IMR-90 (cell line): ENCODE measurements around the gene DSCAML1. TPM values are rescaled to one million over a fixed set of nuclear protein-coding genes. Genes with fewer than 3 reads are reported as not detected.

Experiments used
- ATAC-seq: fragments of 200-7000 bp; cut with Tn5 transposase; 2 replicates; pipeline ENCODE4 v1.9.1; 2020; ENCODE audit warnings: low read depth, mild to moderate bottlenecking, moderate library complexity
- BruUV-seq: library from RNA; stranded (reverse); fragments of 400-500 nt; replicated peaks from 2 replicates; lab custom pipeline; 2021; lab: Mats Ljungman, UMichigan
- CTCF ChIA-PET: fragments of 300-600 bp; formaldehyde crosslinking; extraction: SDS; loops from one replicate; lab custom pipeline; 2021; ENCODE audit warnings: antibody characterized with exemption; lab: Yijun Ruan, JAX
- POLR2A ChIA-PET: fragments of 300-600 bp; sonication (Branson Sonifier 250); formaldehyde crosslinking; loops from one replicate; lab custom pipeline; 2022; ENCODE audit warnings: antibody characterized with exemption; ENCODE audit not compliant: unreplicated experiment; lab: Charles Lee
- DNase-seq: peaks from one replicate; pipeline ENCODE4 v3.0.0; 2013
- H2AFZ ChIP-seq: replicated peaks from 2 replicates; pipeline ENCODE3; 2013; ENCODE audit warnings: low read length, mild to moderate bottlenecking; ENCODE audit not compliant: poor library complexity
- H2AK5ac ChIP-seq: 2 replicates; pipeline ENCODE4 v1.6.1; 2013; ENCODE audit warnings: low read depth, low read length, inconsistent platforms
- H2AK9ac ChIP-seq: replicated peaks from 2 replicates; pipeline ENCODE3; 2013; ENCODE audit warnings: mild to moderate bottlenecking, low read depth, low read length, moderate library complexity; ENCODE audit not compliant: poor library complexity
- H2BK120ac ChIP-seq: 2 replicates; pipeline ENCODE4 v1.6.1; 2013; ENCODE audit warnings: low read depth, low read length, inconsistent platforms
- H2BK15ac ChIP-seq: 3 replicates; pipeline ENCODE4 v1.6.1; 2013; ENCODE audit warnings: low read depth, low read length, inconsistent platforms
- H2BK20ac ChIP-seq: 2 replicates; pipeline ENCODE4 v1.6.1; 2013; ENCODE audit warnings: low read depth, mild to moderate bottlenecking, inconsistent platforms, low read length, moderate library complexity
- H2BK5ac ChIP-seq: 2 replicates; pipeline ENCODE4 v1.6.1; 2013; ENCODE audit warnings: mild to moderate bottlenecking, low read depth, low read length, inconsistent platforms; ENCODE audit not compliant: poor library complexity, severe bottlenecking
- H3K14ac ChIP-seq: replicated peaks from 2 replicates; pipeline ENCODE4 v1.6.1; 2013; ENCODE audit warnings: low read depth, low read length, inconsistent platforms
- H3K18ac ChIP-seq: 2 replicates; pipeline ENCODE4 v1.6.1; 2013; ENCODE audit warnings: low read depth, low read length, control low read depth
- H3K23ac ChIP-seq: 2 replicates; pipeline ENCODE4 v1.6.1; 2013; ENCODE audit warnings: low read depth, low read length, inconsistent platforms
- H3K27ac ChIP-seq: 2 replicates; pipeline ENCODE4 v1.5.1; 2013; ENCODE audit warnings: mild to moderate bottlenecking, control low read depth, low read length; ENCODE audit not compliant: insufficient read depth
- H3K27me3 ChIP-seq: 2 replicates; pipeline ENCODE4 v1.6.1; 2013; ENCODE audit warnings: low read length; ENCODE audit not compliant: control insufficient read depth, insufficient read depth
- H3K36me3 ChIP-seq: 2 replicates; pipeline ENCODE4 v1.6.1; 2013; ENCODE audit warnings: low read length, mixed read lengths; ENCODE audit not compliant: control insufficient read depth, insufficient read depth
- H3K4ac ChIP-seq: 2 replicates; pipeline ENCODE4 v1.6.1; 2013; ENCODE audit warnings: low read depth, low read length, inconsistent platforms
- H3K4me1 ChIP-seq: 2 replicates; pipeline ENCODE4 v1.6.1; 2013; ENCODE audit warnings: low read length, mixed read lengths; ENCODE audit not compliant: control insufficient read depth, insufficient read depth
- H3K4me2 ChIP-seq: 2 replicates; pipeline ENCODE4 v1.6.1; 2013; ENCODE audit warnings: low read depth, mild to moderate bottlenecking, control low read depth, low read length, moderate library complexity
- H3K4me3 ChIP-seq: 2 replicates; pipeline ENCODE4 v1.5.1; 2013; ENCODE audit warnings: low read depth, mild to moderate bottlenecking, control low read depth, low read length, moderate library complexity; ENCODE audit not compliant: insufficient read depth
- H3K56ac ChIP-seq: 2 replicates; pipeline ENCODE4 v1.6.1; 2013; ENCODE audit warnings: low read length, inconsistent platforms; ENCODE audit not compliant: insufficient read depth; ENCODE audit errors: extremely low read depth
- H3K79me1 ChIP-seq, 2 experiments: 2 replicates each; pipeline ENCODE4 v1.6.1; 2013; ENCODE audit warnings: low read length in 2 of 2, inconsistent platforms in 1 of 2, low read depth in 1 of 2
- H3K9ac ChIP-seq: 2 replicates; pipeline ENCODE4 v1.6.1; 2013; ENCODE audit warnings: low read depth, low read length, control low read depth
- H3K9me1 ChIP-seq: 2 replicates; pipeline ENCODE4 v1.6.1; 2013; ENCODE audit warnings: low read length, inconsistent platforms; ENCODE audit not compliant: insufficient read depth
- H3K9me3 ChIP-seq: 2 replicates; pipeline ENCODE4 v1.6.1; 2013; ENCODE audit warnings: low read length; ENCODE audit not compliant: control insufficient read depth, insufficient read depth
- H4K20me1 ChIP-seq: 2 replicates; pipeline ENCODE4 v1.6.1; 2013; ENCODE audit warnings: low read length, inconsistent platforms; ENCODE audit not compliant: insufficient read depth
- H4K5ac ChIP-seq: 2 replicates; pipeline ENCODE4 v1.6.1; 2013; ENCODE audit warnings: mild to moderate bottlenecking, low read depth, low read length, control low read depth
- H4K8ac ChIP-seq, 2 experiments: 2 replicates each; pipeline ENCODE4 v1.6.1; 2013; ENCODE audit warnings: low read depth in 2 of 2, low read length in 2 of 2, control low read depth in 1 of 2, inconsistent platforms in 1 of 2
- H4K91ac ChIP-seq: 2 replicates; pipeline ENCODE4 v1.6.1; 2013; ENCODE audit warnings: low read depth, low read length, inconsistent platforms; ENCODE audit not compliant: insufficient read depth
- BHLHE40 ChIP-seq: fragments of 150-350 bp; IDR thresholded peaks from 2 replicates; pipeline ENCODE4 v1.6.1; 2016; ENCODE audit warnings: mild to moderate bottlenecking, low read depth, low read length
- CEBPB ChIP-seq: IDR thresholded peaks from 2 replicates; pipeline ENCODE4 v1.6.1; 2012; ENCODE audit warnings: low read depth, low read length, improper control_type of control experiment
- CHD1 ChIP-seq: IDR thresholded peaks from 2 replicates; pipeline ENCODE4 v1.6.1; 2012; ENCODE audit warnings: low read depth, low read length, improper control_type of control experiment
- MAFK ChIP-seq: IDR thresholded peaks from 2 replicates; pipeline ENCODE4 v1.6.1; 2012; ENCODE audit warnings: low read depth, low read length, improper control_type of control experiment
- MAZ ChIP-seq: IDR thresholded peaks from 2 replicates; pipeline ENCODE4 v1.6.1; 2012; ENCODE audit warnings: low read depth, mild to moderate bottlenecking, low read length, improper control_type of control experiment, moderate library complexity, borderline replicate concordance
- POLR2A ChIP-seq: IDR thresholded peaks from 2 replicates; pipeline ENCODE4 v1.6.1; 2012; ENCODE audit warnings: mild to moderate bottlenecking, low read depth, low read length
- RAD21 ChIP-seq: IDR thresholded peaks from 2 replicates; pipeline ENCODE4 v1.6.1; 2012; ENCODE audit warnings: low read length, improper control_type of control experiment
- SMC3 ChIP-seq: fragments of 150-350 bp; IDR thresholded peaks from 2 replicates; pipeline ENCODE4 v1.6.1; 2016; ENCODE audit warnings: low read depth, mild to moderate bottlenecking, antibody characterized with exemption, low read length, moderate library complexity
- WGBS, 2 experiments: methylation state at CpG; one replicate each; pipeline versions ENCODE4 v1.1.5 to v1.1.7; 2013; ENCODE audit warnings: missing lambda C conversion rate in 2 of 2; ENCODE audit not compliant: insufficient read length in 1 of 2; ENCODE audit errors: extremely low coverage in 2 of 2; 5-methylcytosine and 5-hydroxymethylcytosine counted together
- dilution Hi-C: fragments of 300-500 bp; cut with HindIII; formaldehyde crosslinking; loops from one replicate; pipeline ENCODE4 v1.14.3; 2018; ENCODE audit warnings: low sequenced_read_pairs; ENCODE audit not compliant: unreplicated experiment
- in situ Hi-C: fragments of 300-500 bp; cut with MboI; formaldehyde crosslinking; loops from 3 replicates; pipeline ENCODE4 v1.14.3; 2019; ENCODE audit warnings: low sequenced_read_pairs, inconsistent platforms, mixed read lengths
- intact Hi-C: fragments of 100-400 bp; cut with micrococcal nuclease; formaldehyde crosslinking; loops from 2 replicates; pipeline ENCODE4 v1.10.0; 2022
- polyA plus RNA-seq, 3 experiments: library from polyadenylated mRNA; depleted of rRNA; stranded (reverse); fragments of >200 nt; gene quantifications; 2 replicates each; pipeline ENCODE4 v1.2.3, GENCODE V29; 2012; ENCODE audit warnings: low replicate concordance in 1 of 3
- total RNA-seq: library from RNA; depleted of rRNA; stranded (reverse); fragments of >200 nt; gene quantifications from 2 replicates; pipeline ENCODE4 v1.2.3, GENCODE V29; 2012
- TF ChIP-seq, protein P1 (sequence below): fragments of 150-350 bp; IDR thresholded peaks from 2 replicates; pipeline ENCODE4 v1.6.1; 2017; ENCODE audit warnings: mild to moderate bottlenecking, antibody characterized with exemption, low read length, low read depth
- TF ChIP-seq, protein P2 (sequence below): conservative IDR thresholded peaks from 2 replicates; pipeline ENCODE4 v1.5.1; 2012; ENCODE audit warnings: mild to moderate bottlenecking, low read depth, low read length, improper control_type of control experiment

Gene DSCAML1
- total and polyA plus RNA-seq, 2 of the 4 experiments (the other 2 are of a cell fraction): not detected

DNA sequence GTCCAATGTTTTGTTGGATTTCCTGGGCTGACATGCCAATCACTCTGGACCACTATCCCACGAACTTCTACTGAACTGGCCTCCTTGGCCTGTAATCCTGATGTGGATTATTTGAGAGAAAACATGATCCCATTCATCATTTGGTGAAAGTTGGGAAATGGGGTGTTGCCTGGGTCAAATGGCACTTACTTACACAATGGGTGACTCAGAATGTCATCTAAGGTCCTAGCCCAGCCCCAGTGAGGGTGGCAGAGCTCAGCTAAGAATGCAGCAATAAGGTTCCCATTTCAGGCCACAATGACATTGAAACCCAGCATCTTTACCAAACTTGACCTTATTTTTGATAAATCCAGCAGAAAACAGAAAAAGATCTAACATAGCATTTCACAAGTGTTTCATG, 8.0 kb upstream of the DSCAML1 start:
- Histone ChIP-seq H2BK15ac (no peak overlapping the region), H2AK5ac (no peak overlapping the region), H3K4ac (no peak overlapping the region), H2BK5ac (no peak overlapping the region), H3K4me3 (no peak overlapping the region), H3K4me2 (no peak overlapping the region), H3K4me1 (no peaks in the 10 kb centered on the region), H3K9me3 (no peaks in the 10 kb centered on the region), H3K36me3 (no peaks in the 10 kb centered on the region), H3K27me3 (peaks cover 38% of the 10 kb centered on the region), H2BK20ac (no peak overlapping the region), H2AFZ (no peak overlapping the region), H2AK9ac (no peak overlapping the region), H3K27ac (no peak overlapping the region), H3K14ac (no peak overlapping the region), H4K8ac (no peak overlapping the region), H3K23ac (no peak overlapping the region), H4K5ac (no peak overlapping the region), H3K18ac (no peak overlapping the region), H2BK120ac (no peak overlapping the region), H4K20me1 (no peaks in the 10 kb centered on the region), H3K79me1 (no peaks in the 10 kb centered on the region), H4K91ac (no peak overlapping the region), H3K9ac (no peak overlapping the region), H3K9me1 (no peaks in the 10 kb centered on the region), H3K56ac (no peak overlapping the region)
- POLR2A ChIA-PET: no interaction called here
- CTCF ChIA-PET: interaction anchor here (0.7 kb wide), 1 partner anchor 142 kb away, joined by 3 read pairs; no protein-coding TSS in a partner anchor
- ATAC-seq (no peak), DNase-seq (no peak)
- WGBS, 2 experiments: no CpG with 5 or more reads among the region's 1 CpG
- no TSS peak for BruUV-seq
- dilution Hi-C loops (no loop called here), in situ Hi-C loops (loop anchor here (10.0 kb wide), 1 partner anchor 360 kb away; no protein-coding TSS in a partner anchor), intact Hi-C loops (no loop called here)
- TF ChIP-seq BHLHE40: no peak
- no peak for TF ChIP-seq RAD21
- no peak for TF ChIP-seq CHD1
- TF ChIP-seq POLR2A: no peak
- TF ChIP-seq CEBPB: no peak
- no peak for TF ChIP-seq MAFK
- no peak for TF ChIP-seq MAZ
- TF ChIP-seq, protein P1, sequence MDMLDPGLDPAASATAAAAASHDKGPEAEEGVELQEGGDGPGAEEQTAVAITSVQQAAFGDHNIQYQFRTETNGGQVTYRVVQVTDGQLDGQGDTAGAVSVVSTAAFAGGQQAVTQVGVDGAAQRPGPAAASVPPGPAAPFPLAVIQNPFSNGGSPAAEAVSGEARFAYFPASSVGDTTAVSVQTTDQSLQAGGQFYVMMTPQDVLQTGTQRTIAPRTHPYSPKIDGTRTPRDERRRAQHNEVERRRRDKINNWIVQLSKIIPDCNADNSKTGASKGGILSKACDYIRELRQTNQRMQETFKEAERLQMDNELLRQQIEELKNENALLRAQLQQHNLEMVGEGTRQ: no peak
- TF ChIP-seq, protein P2, sequence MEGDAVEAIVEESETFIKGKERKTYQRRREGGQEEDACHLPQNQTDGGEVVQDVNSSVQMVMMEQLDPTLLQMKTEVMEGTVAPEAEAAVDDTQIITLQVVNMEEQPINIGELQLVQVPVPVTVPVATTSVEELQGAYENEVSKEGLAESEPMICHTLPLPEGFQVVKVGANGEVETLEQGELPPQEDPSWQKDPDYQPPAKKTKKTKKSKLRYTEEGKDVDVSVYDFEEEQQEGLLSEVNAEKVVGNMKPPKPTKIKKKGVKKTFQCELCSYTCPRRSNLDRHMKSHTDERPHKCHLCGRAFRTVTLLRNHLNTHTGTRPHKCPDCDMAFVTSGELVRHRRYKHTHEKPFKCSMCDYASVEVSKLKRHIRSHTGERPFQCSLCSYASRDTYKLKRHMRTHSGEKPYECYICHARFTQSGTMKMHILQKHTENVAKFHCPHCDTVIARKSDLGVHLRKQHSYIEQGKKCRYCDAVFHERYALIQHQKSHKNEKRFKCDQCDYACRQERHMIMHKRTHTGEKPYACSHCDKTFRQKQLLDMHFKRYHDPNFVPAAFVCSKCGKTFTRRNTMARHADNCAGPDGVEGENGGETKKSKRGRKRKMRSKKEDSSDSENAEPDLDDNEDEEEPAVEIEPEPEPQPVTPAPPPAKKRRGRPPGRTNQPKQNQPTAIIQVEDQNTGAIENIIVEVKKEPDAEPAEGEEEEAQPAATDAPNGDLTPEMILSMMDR: no peak
- TF ChIP-seq SMC3: no peak
